Retinal pigment epithelial cell (primary cell): ENCODE measurements around the gene SH2D3C.

Source experiments
- DNase-seq: peaks from one replicate; pipeline ENCODE4 v3.0.0-alpha.2; 2010; ENCODE audit warnings: low read depth
- H3K4me3 ChIP-seq: 2 replicates; pipeline ENCODE4 v1.5.1; 2011; ENCODE audit warnings: mild to moderate bottlenecking, low read length, control low read depth, moderate library complexity
- CTCF ChIP-seq: conservative IDR thresholded peaks from 2 replicates; pipeline ENCODE4 v1.5.1; 2011; ENCODE audit warnings: low read depth, low read length, control low read depth, inconsistent platforms

Gene SH2D3C

GRCh38 chr9:127710204-127710783 lies 68.2 kb downstream of the SH2D3C start:
- DNase-seq = no peak
- H3K4me3 ChIP-seq = no peak overlapping the region
- TF ChIP-seq CTCF = no peak

- TF ChIP-seq CTCF = no peak
- DNase-seq = no peak
- H3K4me3 ChIP-seq = no peak overlapping the region
Observed at GRCh38 chr9:127708952-127709587, 69.4 kb downstream of the SH2D3C start.

GRCh38 chr9:127707766-127708165 lies 70.7 kb downstream of the SH2D3C start:
- no peak for DNase-seq
- TF ChIP-seq CTCF = no peak
- H3K4me3 ChIP-seq = no peak overlapping the region

GRCh38 chr9:127706836-127707241 lies 71.6 kb downstream of the SH2D3C start, which contains the start of gene CFAP157:
TSS of gene CFAP157 (plus strand) at chr9:127706988. CDS start at chr9:127707032, 44 bp downstream.
- H3K4me3 ChIP-seq = no peak within 1 kb of the TSS
- no peak for TF ChIP-seq CTCF
- DNase-seq = no peak

- no peak for DNase-seq
- H3K4me3 ChIP-seq = no peak overlapping the region
- TF ChIP-seq CTCF = no peak
Observed at GRCh38 chr9:127705577-127706379, 72.7 kb downstream of the SH2D3C start.

GRCh38 chr9:127703289-127703946 lies 75.0 kb downstream of the SH2D3C start:
- H3K4me3 ChIP-seq = no peak overlapping the region
- no peak for TF ChIP-seq CTCF
- no peak for DNase-seq
